ENCODE measurements around the gene G6PD. TPM values are rescaled to one million over a fixed set of nuclear protein-coding genes. Genes with fewer than 3 reads are reported as not detected.

G6PD gene
- total RNA-seq, 1 experiment from 2014 or later = 72.8 TPM

GRCh38 chrX:154489182-154489581 lies 57.5 kb downstream of the G6PD start:
- POLR2A ChIA-PET = interaction anchor here (1.2 to 2.2 kb wide), 2 partner anchors 38 to 116 kb away, joined by 5 to 7 read pairs; no protein-coding TSS in a partner anchor
- CTCF ChIA-PET = interaction anchor here (0.5 to 2.3 kb wide), 2 partner anchors 64 to 116 kb away, joined by 5 to 11 read pairs; no protein-coding TSS in a partner anchor
- no peak for DNase-seq (ENCODE audit: low spot score)
- Mint-ChIP-seq H3K4me1 (peaks cover 4% of the 10 kb centered on the region; the same call in 1 of the 2 replicates), H3K36me3 (no peaks in the 10 kb centered on the region; the same call in 1 of the 2 replicates), H3K9me3 (no peaks in the 10 kb centered on the region), H3K27ac (no peak overlapping the region), H3K4me3 (peak overlapping the region; percentile 73; the same call in 1 of the 2 replicates), H3K27me3 (ENCODE audit: low read depth) (peaks cover 5% of the 10 kb centered on the region; the same call in 1 of the 2 replicates)
- no peak for TF ChIP-seq PREB (CRISPR knock-in tag; IDR thresholded peaks at IDR 0.05; ENCODE audit: borderline replicate concordance)
- no peak for TF ChIP-seq ZNF671 (CRISPR knock-in tag; IDR thresholded peaks at IDR 0.05)
- TF ChIP-seq ZBTB43 (CRISPR knock-in tag; IDR thresholded peaks at IDR 0.05) = no peak
- TF ChIP-seq E2F4 (CRISPR knock-in tag; IDR thresholded peaks at IDR 0.05; ENCODE audit: borderline replicate concordance, low read depth) = no peak
- TF ChIP-seq NR3C1 (CRISPR knock-in tag; conservative IDR thresholded peaks at IDR 0.05; ENCODE audit: low read depth) = no peak
- TF ChIP-seq FOXK1 (CRISPR knock-in tag; IDR thresholded peaks at IDR 0.05) = no peak
- TF ChIP-seq ZNF317 (CRISPR knock-in tag; IDR thresholded peaks at IDR 0.05; ENCODE audit: borderline replicate concordance, low read depth) = no peak
- TF ChIP-seq CTCF (IDR thresholded peaks at IDR 0.05) = no peak
- no peak for TF ChIP-seq ZNF219 (CRISPR knock-in tag; IDR thresholded peaks at IDR 0.05; ENCODE audit: borderline replicate concordance)
- TF ChIP-seq SP1 (CRISPR knock-in tag; conservative IDR thresholded peaks at IDR 0.05) = no peak
- no peak for TF ChIP-seq ZNF396 (CRISPR knock-in tag; IDR thresholded peaks at IDR 0.05; ENCODE audit: borderline replicate concordance)
- TF ChIP-seq ATF6 (CRISPR knock-in tag; IDR thresholded peaks at IDR 0.05) = no peak
- no peak for TF ChIP-seq CREB1 (CRISPR knock-in tag; IDR thresholded peaks at IDR 0.05)
- no peak for TF ChIP-seq GABPB1 (CRISPR knock-in tag; IDR thresholded peaks at IDR 0.05)
- no peak for TF ChIP-seq FOXP1 (CRISPR knock-in tag; IDR thresholded peaks at IDR 0.05; ENCODE audit: borderline replicate concordance)
- TF ChIP-seq USF1 (CRISPR knock-in tag; IDR thresholded peaks at IDR 0.05) = no peak
- no peak for ATAC-seq
